SK-N-SH (cell line): ENCODE measurements around the gene ARHGAP4.

ENCODE experiments used
- CTCF ChIP-seq: fragments of 200-600 bp; sonication (generic); IDR thresholded peaks from 2 replicates; pipeline ENCODE4 v1.6.1; 2017; ENCODE audit warnings: antibody characterized with exemption, mild to moderate bottlenecking, moderate library complexity
- FOSL2 ChIP-seq: IDR thresholded peaks from 2 replicates; pipeline ENCODE4 v1.4.0; 2012; ENCODE audit warnings: low read depth, mild to moderate bottlenecking, moderate library complexity, borderline replicate concordance
- FOXJ3 ChIP-seq: sonication (generic); formaldehyde crosslinking; IDR thresholded peaks from 2 replicates; pipeline ENCODE4 v1.5.1; 2020; ENCODE audit warnings: mild to moderate bottlenecking, missing genetic modification reagents
- GATA2 ChIP-seq: sonication (generic); formaldehyde crosslinking; IDR thresholded peaks from 2 replicates; pipeline ENCODE4 v1.5.0; 2020; ENCODE audit warnings: mild to moderate bottlenecking, missing genetic modification reagents
- MAX ChIP-seq: IDR thresholded peaks from 2 replicates; pipeline ENCODE4 v1.4.0; 2012; ENCODE audit warnings: low read depth
- MXI1 ChIP-seq: IDR thresholded peaks from 2 replicates; pipeline ENCODE4 v1.6.1; 2012; ENCODE audit warnings: mild to moderate bottlenecking, low read depth, low read length, improper control_type of control experiment
- NFIC ChIP-seq: IDR thresholded peaks from 2 replicates; pipeline ENCODE4 v1.4.0; 2012; ENCODE audit warnings: borderline replicate concordance
- PBX3 ChIP-seq: IDR thresholded peaks from 2 replicates; pipeline ENCODE4; 2012
- POLR2AphosphoS5 ChIP-seq: IDR thresholded peaks from 2 replicates; pipeline ENCODE4 v1.6.1; 2012; ENCODE audit warnings: low read depth, low read length
- RAD21 ChIP-seq: IDR thresholded peaks from 2 replicates; pipeline ENCODE4 v1.6.1; 2012; ENCODE audit warnings: mild to moderate bottlenecking, low read length
- SMC3 ChIP-seq: IDR thresholded peaks from 2 replicates; pipeline ENCODE4 v1.6.1; 2012; ENCODE audit warnings: low read depth, low read length, improper control_type of control experiment
- TEAD4 ChIP-seq: IDR thresholded peaks from 2 replicates; pipeline ENCODE4 v1.4.0; 2012; ENCODE audit warnings: mild to moderate bottlenecking, borderline replicate concordance; ENCODE audit not compliant: insufficient read depth
- YY1 ChIP-seq: IDR thresholded peaks from 2 replicates; pipeline ENCODE4 v1.4.0; 2012; ENCODE audit warnings: low read depth, mild to moderate bottlenecking

GRCh38 chrX:153913701-153914100 lies 12.4 kb downstream of the ARHGAP4 start:
- TF ChIP-seq MXI1 (no peak), CTCF (no peak), TEAD4 (no peak), NFIC (no peak), FOSL2 (no peak), SMC3 (no peak), PBX3 (no peak), MAX (no peak), RAD21 (no peak), YY1 (no peak), FOXJ3 (CRISPR knock-in tag) (no peak), POLR2AphosphoS5 (no peak), GATA2 (CRISPR knock-in tag) (no peak)
